ENCODE measurements around the gene HGFAC.

DNA sequence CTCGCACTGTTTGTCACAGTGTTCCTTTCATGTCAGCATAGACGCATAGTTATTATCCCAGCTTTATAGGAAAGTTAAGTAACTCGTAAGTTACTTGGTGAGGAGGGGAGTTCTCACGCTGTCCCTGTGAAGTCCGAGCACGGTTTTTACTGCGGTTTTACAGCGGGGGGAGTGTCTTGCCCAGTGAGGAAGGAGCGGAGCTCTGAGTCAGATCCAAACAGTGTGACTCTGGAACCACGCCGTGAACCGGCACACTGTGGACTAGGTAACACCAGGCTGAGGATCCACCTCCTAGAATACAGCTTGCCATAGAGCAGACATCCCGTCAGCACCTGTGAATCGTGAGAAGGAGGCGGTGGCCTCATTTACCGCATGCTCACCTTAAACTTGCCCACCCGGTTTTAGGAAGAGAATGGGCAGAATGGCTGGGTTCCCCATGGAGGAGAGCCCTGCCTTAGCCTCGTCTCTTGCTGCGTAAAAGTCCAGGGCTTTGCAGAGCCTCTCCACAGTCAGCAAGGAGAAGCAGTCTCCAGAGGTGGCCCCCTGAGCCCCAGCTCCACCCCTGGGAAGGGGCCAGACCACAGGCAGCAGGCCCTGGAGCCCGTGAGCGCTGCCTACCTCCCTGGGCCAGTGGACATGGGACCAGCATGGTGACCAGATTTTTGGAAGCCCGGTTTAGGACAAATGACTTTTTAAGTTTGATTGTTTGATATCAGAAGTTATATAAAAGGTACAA lies 40.2 kb upstream of the HGFAC start:
- TF ChIP-seq POLR2AphosphoS5 (IDR thresholded peaks at IDR 0.05; ENCODE audit: low read depth, low read length), result no peak
- TF ChIP-seq POLR2A (IDR thresholded peaks at IDR 0.05; ENCODE audit: low read depth, low read length), result no peak
- no peak for TF ChIP-seq SPI1 (IDR thresholded peaks at IDR 0.05; ENCODE audit: low read depth, low read length)

All from GM12891 (cell line).